Peyer's patch (tissue), 4 donors: ENCODE results near the gene COBL. TPM values are rescaled to one million over a fixed set of nuclear protein-coding genes. Genes with fewer than 3 reads are reported as not detected.
A peak's percentile ranks its signal among the peaks of the same experiment; 100 is the strongest.

ENCODE experiments used
- DNase-seq, 3 donors: peaks; one replicate each; pipeline ENCODE4 v3.0.0-alpha.2; 2017 to 2019
- H3K27ac ChIP-seq, 4 donors: fragments of 200-600 bp; sonication (generic); one replicate each; pipeline ENCODE4 v1.5.1; 2016 to 2019
- H3K27me3 ChIP-seq, 2 donors: fragments of 200-600 bp; sonication (generic); one replicate each; pipeline ENCODE4 v1.5.1; 2019
- H3K36me3 ChIP-seq, 3 donors: fragments of 200-600 bp; sonication (generic); one replicate each; pipeline ENCODE4 v1.5.1; 2016 to 2019
- H3K4me1 ChIP-seq, 4 donors: fragments of 200-600 bp; sonication (generic); one replicate each; pipeline ENCODE4 v1.5.1; 2016 to 2019
- H3K4me3 ChIP-seq, 4 donors: fragments of 200-600 bp; sonication (generic); 1 replicate in 3 of 4; 2 replicates in 1 of 4; pipeline ENCODE4 v1.5.1; 2016 to 2019; ENCODE audit warnings: mild to moderate bottlenecking in 1 of 4
- H3K9me3 ChIP-seq, 4 donors: fragments of 200-600 bp; sonication (generic); one replicate each; pipeline ENCODE4 v1.5.1; 2016 to 2019; ENCODE audit warnings: mild to moderate bottlenecking in 1 of 4
- POLR2A ChIP-seq, 2 donors: fragments of 450-650 bp; IDR thresholded peaks; one replicate each; pipeline ENCODE4 v1.5.1; 2017; ENCODE audit warnings: antibody characterized with exemption in 2 of 2, mild to moderate bottlenecking in 2 of 2, moderate library complexity in 2 of 2
- total RNA-seq, 4 donors: library from RNA; depleted of rRNA; stranded (reverse); fragments of >200 nt; gene quantifications; one replicate each; pipeline ENCODE4 v1.1.0, GENCODE V29; 2016
- TF ChIP-seq, protein P1 (sequence below), 6 experiments: fragments of 450-650 bp in 4 of 6; fragments of 200-600 bp in 2 of 6; sonication (generic) in 1 of 6; IDR thresholded peaks; one replicate each; pipeline ENCODE4 v1.5.1; 2017 to 2019; ENCODE audit warnings: antibody characterized with exemption in 6 of 6, mild to moderate bottlenecking in 3 of 6, moderate library complexity in 1 of 6

Gene COBL
- total RNA-seq, 4 donors from 2014 or later = 25.6 to 129 (median 116) TPM

DNA sequence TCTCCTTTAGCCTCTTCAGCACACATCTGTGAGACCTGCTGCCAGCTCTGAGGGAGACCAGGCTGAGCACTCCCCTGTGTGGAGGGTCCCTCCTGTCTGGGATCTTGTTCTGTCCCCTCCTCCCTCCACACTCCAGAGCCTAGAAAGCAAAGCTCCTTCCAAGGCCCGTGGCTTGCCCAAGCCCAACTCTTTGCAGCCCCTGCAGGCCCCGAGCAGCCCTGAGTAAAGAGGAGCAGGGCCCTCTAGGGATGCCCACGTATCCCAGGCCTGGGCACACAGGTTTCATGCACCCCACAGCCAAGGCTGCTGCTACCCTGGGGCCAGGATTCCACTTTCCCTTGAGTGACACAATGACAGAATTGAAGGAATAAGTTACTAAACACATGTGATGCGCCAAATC is 24.0 kb downstream of the COBL start:
- no peak overlapping the region for H3K27ac ChIP-seq
- no peak overlapping the region for H3K4me3 ChIP-seq
- TF ChIP-seq, protein P1, sequence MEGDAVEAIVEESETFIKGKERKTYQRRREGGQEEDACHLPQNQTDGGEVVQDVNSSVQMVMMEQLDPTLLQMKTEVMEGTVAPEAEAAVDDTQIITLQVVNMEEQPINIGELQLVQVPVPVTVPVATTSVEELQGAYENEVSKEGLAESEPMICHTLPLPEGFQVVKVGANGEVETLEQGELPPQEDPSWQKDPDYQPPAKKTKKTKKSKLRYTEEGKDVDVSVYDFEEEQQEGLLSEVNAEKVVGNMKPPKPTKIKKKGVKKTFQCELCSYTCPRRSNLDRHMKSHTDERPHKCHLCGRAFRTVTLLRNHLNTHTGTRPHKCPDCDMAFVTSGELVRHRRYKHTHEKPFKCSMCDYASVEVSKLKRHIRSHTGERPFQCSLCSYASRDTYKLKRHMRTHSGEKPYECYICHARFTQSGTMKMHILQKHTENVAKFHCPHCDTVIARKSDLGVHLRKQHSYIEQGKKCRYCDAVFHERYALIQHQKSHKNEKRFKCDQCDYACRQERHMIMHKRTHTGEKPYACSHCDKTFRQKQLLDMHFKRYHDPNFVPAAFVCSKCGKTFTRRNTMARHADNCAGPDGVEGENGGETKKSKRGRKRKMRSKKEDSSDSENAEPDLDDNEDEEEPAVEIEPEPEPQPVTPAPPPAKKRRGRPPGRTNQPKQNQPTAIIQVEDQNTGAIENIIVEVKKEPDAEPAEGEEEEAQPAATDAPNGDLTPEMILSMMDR (IDR thresholded peaks at IDR 0.05) = no peak
- no peak for TF ChIP-seq POLR2A (IDR thresholded peaks at IDR 0.05)
- H3K4me1 ChIP-seq = peaks cover 0 to 43% (median 0%) of the 10 kb centered on the region in 4 donors
- no peaks in the 10 kb centered on the region for H3K27me3 ChIP-seq
- H3K36me3 ChIP-seq = no peaks in the 10 kb centered on the region
- H3K9me3 ChIP-seq = no peaks in the 10 kb centered on the region
- DNase-seq = no peak

DNA sequence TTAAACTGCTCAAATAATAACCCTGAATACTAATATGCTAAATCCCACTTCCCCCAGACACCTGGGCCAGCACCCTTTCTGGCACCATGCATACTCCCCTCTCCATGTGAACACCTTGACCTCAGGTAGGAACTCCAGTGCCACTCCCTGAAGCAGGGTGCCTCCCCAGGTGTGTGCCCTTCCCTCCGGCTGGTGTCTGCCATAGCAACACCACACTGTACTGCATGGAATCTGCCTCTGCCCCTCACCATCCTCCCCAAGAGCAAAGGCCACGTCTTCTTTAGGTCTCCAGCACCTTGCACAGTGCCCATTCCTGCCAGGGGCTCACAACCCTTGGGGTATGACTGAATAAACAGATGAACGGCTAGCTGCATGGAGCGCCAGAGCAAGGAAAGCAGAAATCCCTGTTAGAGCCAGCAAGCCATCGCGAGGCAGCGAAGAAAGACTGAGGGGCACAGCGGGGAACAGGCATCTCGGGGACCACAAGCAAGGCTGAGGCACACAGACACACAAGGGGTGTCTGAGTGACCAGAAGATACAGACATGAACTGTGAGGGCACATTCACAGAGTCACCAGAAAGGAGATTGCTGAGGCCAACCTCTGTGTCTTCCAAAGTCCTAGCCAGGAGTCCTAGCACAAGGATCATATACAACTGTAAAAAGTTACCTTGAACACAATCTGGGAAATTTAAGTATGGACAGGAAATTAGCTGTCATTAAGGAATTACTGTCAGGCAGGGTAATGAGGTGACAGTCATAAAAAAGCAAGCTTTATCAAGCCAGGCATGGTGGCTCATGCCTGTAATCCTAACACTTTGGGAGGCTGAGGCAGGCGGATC is 25.7 kb downstream of the COBL start:
- no peaks in the 10 kb centered on the region for H3K36me3 ChIP-seq
- H3K27ac ChIP-seq = peak overlapping the region in 3 of 4 donors; percentile 43 to 89 (median 84)
- no peak for TF ChIP-seq POLR2A (IDR thresholded peaks at IDR 0.05)
- TF ChIP-seq, protein P1 (IDR thresholded peaks at IDR 0.05) = no peak
- peaks cover 0 to 32% (median 0%) of the 10 kb centered on the region in 4 donors for H3K4me1 ChIP-seq
- H3K27me3 ChIP-seq = no peaks in the 10 kb centered on the region
- no peaks in the 10 kb centered on the region for H3K9me3 ChIP-seq
- peak in 2 of 3 donors; percentile 68 to 72 for DNase-seq
- H3K4me3 ChIP-seq = peak overlapping the region in 1 of 4 donors; percentile 5

DNA sequence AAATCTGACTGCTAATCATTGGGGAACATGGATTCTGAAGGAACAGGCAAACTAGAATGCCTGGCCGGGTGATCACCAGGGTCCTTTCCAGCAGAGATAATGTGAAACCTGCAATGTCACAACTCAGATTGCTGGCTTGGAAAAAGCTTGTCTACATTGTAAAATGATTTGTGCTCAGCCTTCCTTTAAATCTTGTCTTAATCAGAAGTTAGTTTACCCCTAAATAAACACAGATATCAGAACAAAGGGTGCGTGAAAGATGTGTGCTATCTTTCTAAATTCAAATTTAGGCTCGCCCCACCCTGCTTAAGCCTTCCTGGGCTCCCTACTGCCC is 26.3 kb downstream of the COBL start:
- H3K4me3 ChIP-seq = peak overlapping the region in 1 of 4 donors; percentile 5
- H3K9me3 ChIP-seq = no peaks in the 10 kb centered on the region

DNA sequence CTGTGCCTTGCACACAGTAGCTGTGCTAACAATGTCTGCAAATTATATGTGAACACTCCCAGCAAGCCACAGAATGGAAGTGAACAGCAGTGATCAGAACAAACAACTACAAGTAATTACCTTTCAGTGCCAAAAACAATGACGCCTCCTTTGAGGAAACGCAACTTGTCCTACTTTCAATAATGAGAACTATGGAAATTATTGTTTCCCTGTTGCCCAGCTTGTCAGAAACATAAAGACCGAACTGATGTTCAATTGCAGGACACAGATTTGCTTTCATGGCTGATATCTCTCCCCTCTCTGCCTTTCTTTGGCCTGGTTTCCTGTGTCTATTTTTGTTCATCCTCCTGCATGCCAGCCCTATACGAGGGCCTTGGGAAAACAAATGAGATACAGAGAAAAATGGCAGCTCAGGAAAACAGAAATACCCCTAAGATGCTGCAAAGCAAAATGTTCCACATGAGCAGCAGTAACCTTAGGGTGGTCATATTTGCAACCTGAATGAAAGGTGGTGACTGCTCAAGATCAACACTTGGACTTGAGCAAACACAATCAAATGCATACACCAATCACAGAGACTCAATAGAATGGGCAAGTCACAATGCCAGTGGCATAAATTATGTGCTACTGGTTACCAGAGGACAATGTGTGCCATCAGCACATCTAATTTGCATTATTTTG is 26.8 kb downstream of the COBL start:
- Histone ChIP-seq H3K27ac (peak overlapping the region in 3 of 4 donors; percentile 20 to 89 (median 84)), H3K27me3 (no peaks in the 10 kb centered on the region), H3K4me1 (peaks cover 0 to 26% (median 0%) of the 10 kb centered on the region in 4 donors), H3K9me3 (no peaks in the 10 kb centered on the region), H3K4me3 (no peak overlapping the region), H3K36me3 (no peaks in the 10 kb centered on the region)
- no peak for TF ChIP-seq POLR2A (IDR thresholded peaks at IDR 0.05)
- TF ChIP-seq, protein P1 (IDR thresholded peaks at IDR 0.05) = no peak
- DNase-seq = no peak

More for the DNA sequence above, 26.3 kb downstream of the COBL start:
- H3K27ac ChIP-seq = peak overlapping the region in 3 of 4 donors; percentile 43 to 89 (median 84)
- H3K27me3 ChIP-seq = no peaks in the 10 kb centered on the region
- peaks cover 0 to 31% (median 0%) of the 10 kb centered on the region in 4 donors for H3K4me1 ChIP-seq
- DNase-seq = no peak
- no peaks in the 10 kb centered on the region for H3K36me3 ChIP-seq
- TF ChIP-seq, protein P1 (IDR thresholded peaks at IDR 0.05) = no peak
- no peak for TF ChIP-seq POLR2A (IDR thresholded peaks at IDR 0.05)

DNA sequence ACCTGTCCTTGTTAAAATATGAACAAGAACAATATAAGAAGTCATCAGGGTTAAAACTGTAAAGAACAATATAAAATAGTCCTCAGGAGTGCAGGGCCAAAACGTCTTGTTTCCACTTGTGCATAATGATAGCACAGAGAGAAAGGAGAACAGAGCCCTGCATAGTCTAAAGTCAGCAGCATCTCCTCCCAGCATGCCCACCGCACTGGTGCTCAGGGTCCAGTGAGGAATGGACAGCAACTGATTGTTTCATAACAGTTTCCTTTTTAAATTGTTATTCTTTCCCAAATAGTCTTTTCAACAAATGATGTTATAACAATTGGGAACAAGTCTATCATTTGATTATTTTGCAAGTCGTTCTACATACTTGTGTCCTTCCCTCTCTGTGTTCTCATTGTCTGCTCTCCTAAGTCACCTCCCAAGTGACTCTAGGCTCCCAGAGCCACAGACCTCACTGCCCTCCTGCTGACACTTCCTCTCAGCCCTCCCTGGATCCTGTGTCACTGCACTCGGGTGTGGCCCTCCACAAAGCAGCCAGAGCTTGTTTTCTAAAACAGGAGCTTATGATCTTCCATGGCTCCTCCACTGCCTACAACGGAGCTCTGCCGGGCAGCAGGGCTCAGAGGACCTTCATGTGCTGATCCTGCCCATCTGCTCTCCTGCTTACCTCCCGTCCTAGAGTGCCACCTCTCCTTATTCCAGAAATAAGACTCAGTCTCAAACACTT is 27.6 kb downstream of the COBL start:
- TF ChIP-seq, protein P1 (IDR thresholded peaks at IDR 0.05) = no peak
- no peak for TF ChIP-seq POLR2A (IDR thresholded peaks at IDR 0.05)
- H3K4me3 ChIP-seq = no peak overlapping the region

More for the DNA sequence above, 27.6 kb downstream of the COBL start:
- Histone ChIP-seq H3K27ac (peak overlapping the region in 3 of 4 donors; percentile 20 to 89 (median 84)), H3K27me3 (no peaks in the 10 kb centered on the region), H3K9me3 (peaks cover 0 to 4% (median 0%) of the 10 kb centered on the region in 4 donors), H3K4me1 (peaks cover 0 to 20% (median 0%) of the 10 kb centered on the region in 4 donors), H3K36me3 (no peaks in the 10 kb centered on the region)
- DNase-seq = peak in 1 of 3 donors; percentile 61
